RWPE2 (cell line): ENCODE data around the gene PMPCA.

ENCODE experiments used
- ATAC-seq: fragments of 200-7000 bp; cut with Tn5 transposase; 3 replicates; pipeline ENCODE4 v1.9.1; 2021; ENCODE audit warnings: low read depth
- DNase-seq: peaks from one replicate; pipeline ENCODE4 v3.0.0-alpha.2; 2020; ENCODE audit warnings: low spot score
- H3K27ac ChIP-seq: fragments of 450-650 bp; 2 replicates; pipeline ENCODE4 v1.5.1; 2017; ENCODE audit warnings: mild to moderate bottlenecking; ENCODE audit not compliant: poor library complexity, severe bottlenecking
- H3K27me3 ChIP-seq: fragments of 250-450 bp; sonication (Bioruptor Pico); 2 replicates; pipeline ENCODE4 v1.5.1; 2021; ENCODE audit warnings: mild to moderate bottlenecking, moderate library complexity; ENCODE audit not compliant: insufficient read depth, poor library complexity, severe bottlenecking
- H3K36me3 ChIP-seq: fragments of 250-450 bp; sonication (Bioruptor Pico); 2 replicates; pipeline ENCODE4 v1.5.1; 2020; ENCODE audit warnings: low read depth, mild to moderate bottlenecking, moderate library complexity
- H3K4me1 ChIP-seq: fragments of 250-450 bp; sonication (Bioruptor Pico); 2 replicates; pipeline ENCODE4 v1.5.1; 2021; ENCODE audit warnings: mild to moderate bottlenecking, moderate library complexity; ENCODE audit not compliant: insufficient read depth, poor library complexity, severe bottlenecking
- H3K4me3 ChIP-seq: fragments of 250-450 bp; sonication (Bioruptor Pico); 2 replicates; pipeline ENCODE4 v1.5.1; 2021; ENCODE audit warnings: mild to moderate bottlenecking, moderate library complexity; ENCODE audit not compliant: severe bottlenecking
- H3K9me3 ChIP-seq: fragments of 250-450 bp; sonication (Bioruptor Pico); 2 replicates; pipeline ENCODE4 v1.5.1; 2021; ENCODE audit warnings: mild to moderate bottlenecking, moderate library complexity; ENCODE audit not compliant: severe bottlenecking
- TF ChIP-seq, protein P1 (sequence below): fragments of 450-650 bp; IDR thresholded peaks from one replicate; pipeline ENCODE4 v1.5.1; 2017; ENCODE audit warnings: mild to moderate bottlenecking, moderate library complexity; ENCODE audit not compliant: poor library complexity, severe bottlenecking

The PMPCA gene

DNA sequence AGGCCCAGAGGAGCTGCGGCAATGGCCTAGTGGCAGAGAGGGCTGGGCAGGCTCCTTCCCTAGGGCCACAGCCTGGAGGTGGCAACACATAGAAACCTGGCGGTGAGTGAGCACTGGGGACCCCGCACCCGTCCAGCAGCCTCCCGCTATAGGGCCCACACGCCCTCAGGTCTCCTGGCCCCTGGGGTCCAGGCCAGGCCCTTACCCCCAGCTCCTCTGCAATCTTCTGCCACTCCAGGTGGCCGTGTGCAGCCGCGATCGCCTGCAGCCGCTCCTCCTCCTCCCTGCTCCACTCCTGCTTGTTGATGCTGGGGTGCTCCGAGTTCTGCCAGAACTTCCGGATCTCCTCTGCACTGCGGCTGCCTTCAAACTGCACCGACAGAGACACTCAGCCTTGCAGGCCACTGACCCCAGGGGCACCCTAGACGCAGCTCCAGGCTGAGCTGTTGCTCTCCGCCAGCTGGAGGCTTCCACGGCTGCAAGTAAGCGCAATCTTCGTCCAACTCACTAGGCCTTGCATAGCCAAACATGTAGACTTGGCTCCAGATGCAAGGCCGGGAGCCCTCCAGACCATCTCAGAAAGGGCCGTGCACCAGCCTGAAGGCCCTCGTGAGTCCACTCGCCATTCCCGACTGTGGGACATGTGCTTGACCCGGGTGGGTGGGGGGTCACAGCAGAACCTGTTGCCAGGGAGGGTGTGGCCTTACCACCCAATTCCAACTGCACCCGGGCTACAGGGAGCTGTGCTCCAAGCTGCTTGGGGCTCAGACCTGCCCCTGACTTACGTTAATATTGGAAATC, 18.5 kb upstream of the PMPCA start:
- peaks cover 92% of the 10 kb centered on the region for H3K36me3 ChIP-seq
- no peak overlapping the region for H3K27ac ChIP-seq
- no peaks in the 10 kb centered on the region for H3K9me3 ChIP-seq
- no peak for DNase-seq
- ATAC-seq, result no peak
- H3K4me1 ChIP-seq, result no peaks in the 10 kb centered on the region
- TF ChIP-seq, protein P1, sequence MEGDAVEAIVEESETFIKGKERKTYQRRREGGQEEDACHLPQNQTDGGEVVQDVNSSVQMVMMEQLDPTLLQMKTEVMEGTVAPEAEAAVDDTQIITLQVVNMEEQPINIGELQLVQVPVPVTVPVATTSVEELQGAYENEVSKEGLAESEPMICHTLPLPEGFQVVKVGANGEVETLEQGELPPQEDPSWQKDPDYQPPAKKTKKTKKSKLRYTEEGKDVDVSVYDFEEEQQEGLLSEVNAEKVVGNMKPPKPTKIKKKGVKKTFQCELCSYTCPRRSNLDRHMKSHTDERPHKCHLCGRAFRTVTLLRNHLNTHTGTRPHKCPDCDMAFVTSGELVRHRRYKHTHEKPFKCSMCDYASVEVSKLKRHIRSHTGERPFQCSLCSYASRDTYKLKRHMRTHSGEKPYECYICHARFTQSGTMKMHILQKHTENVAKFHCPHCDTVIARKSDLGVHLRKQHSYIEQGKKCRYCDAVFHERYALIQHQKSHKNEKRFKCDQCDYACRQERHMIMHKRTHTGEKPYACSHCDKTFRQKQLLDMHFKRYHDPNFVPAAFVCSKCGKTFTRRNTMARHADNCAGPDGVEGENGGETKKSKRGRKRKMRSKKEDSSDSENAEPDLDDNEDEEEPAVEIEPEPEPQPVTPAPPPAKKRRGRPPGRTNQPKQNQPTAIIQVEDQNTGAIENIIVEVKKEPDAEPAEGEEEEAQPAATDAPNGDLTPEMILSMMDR, result no peak
- H3K27me3 ChIP-seq, result no peaks in the 10 kb centered on the region
- no peak overlapping the region for H3K4me3 ChIP-seq

DNA sequence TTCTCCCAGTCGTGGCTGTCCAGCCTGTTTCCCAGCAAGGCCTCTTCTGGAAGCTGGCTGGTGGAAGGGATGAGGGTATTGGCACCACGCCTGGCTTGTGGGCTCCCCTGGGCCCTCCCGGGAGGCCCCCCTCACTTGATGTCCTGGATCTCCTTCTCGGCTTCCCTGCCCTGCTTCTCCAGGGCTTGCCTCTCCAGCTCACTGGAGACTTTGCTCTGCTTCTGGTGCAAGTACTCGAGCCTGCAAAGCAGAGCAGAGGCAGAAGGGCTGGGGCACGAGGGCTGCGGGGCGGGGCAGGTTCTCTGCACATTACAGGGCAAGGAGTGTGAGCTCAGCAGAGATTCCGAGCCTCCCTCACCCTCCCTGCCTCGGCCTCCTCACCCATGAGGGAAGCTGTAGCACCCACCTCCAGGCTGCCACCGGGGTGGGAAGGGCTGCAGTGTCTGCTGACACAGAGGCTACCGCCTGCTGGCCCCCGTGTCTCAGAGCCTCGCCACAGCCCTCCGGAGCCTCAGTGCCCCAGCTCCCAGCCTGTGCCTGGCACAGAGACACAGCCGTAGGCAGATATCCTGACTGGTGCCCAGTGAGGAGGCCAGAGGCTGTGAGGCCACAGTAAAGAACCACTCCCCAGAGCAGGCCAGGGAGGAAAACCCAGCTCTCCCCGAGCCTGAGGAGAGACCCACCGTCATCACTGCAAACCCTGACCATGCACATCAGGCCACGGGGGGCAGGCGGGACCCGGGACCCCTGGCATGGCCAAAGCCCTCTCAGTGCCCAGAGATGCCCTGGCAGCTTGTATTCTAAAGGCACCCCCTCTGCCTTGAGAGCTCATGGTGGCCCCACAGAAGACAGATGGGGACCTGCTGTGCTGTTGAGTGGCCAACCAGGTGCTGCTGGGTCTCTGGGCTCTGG, 17.7 kb upstream of the PMPCA start:
- no peak overlapping the region for H3K27ac ChIP-seq
- ATAC-seq, result no peak
- peaks cover 88% of the 10 kb centered on the region for H3K36me3 ChIP-seq
- TF ChIP-seq, protein P1, result no peak
- H3K4me3 ChIP-seq, result no peak overlapping the region
- H3K4me1 ChIP-seq, result no peaks in the 10 kb centered on the region
- H3K9me3 ChIP-seq, result no peaks in the 10 kb centered on the region
- no peak for DNase-seq
- H3K27me3 ChIP-seq, result no peaks in the 10 kb centered on the region

DNA sequence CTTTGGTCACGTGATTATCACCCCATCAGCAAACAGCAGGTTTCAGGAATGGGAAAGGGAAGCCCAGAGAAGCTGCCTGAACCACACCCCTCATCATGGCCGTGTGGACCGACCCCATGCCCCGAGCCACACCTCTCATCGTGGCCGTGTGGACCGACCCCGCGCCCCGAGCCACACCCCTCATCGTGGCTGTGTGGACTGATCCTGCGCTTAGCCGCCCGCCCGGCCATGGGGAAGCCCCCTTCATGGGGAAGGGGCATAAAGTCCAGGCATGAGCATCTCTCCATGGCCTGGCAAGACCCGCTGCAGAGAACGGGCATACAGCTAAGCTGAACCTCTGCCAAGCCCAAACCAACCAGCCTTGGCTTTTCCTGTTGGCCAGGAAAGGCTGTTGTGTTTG, 16.9 kb upstream of the PMPCA start:
- no peak overlapping the region for H3K4me3 ChIP-seq
- no peak for DNase-seq
- H3K4me1 ChIP-seq, result no peaks in the 10 kb centered on the region
- no peak overlapping the region for H3K27ac ChIP-seq
- H3K27me3 ChIP-seq, result no peaks in the 10 kb centered on the region
- ATAC-seq, result no peak
- H3K9me3 ChIP-seq, result no peaks in the 10 kb centered on the region
- peaks cover 88% of the 10 kb centered on the region for H3K36me3 ChIP-seq
- TF ChIP-seq, protein P1, result no peak

DNA sequence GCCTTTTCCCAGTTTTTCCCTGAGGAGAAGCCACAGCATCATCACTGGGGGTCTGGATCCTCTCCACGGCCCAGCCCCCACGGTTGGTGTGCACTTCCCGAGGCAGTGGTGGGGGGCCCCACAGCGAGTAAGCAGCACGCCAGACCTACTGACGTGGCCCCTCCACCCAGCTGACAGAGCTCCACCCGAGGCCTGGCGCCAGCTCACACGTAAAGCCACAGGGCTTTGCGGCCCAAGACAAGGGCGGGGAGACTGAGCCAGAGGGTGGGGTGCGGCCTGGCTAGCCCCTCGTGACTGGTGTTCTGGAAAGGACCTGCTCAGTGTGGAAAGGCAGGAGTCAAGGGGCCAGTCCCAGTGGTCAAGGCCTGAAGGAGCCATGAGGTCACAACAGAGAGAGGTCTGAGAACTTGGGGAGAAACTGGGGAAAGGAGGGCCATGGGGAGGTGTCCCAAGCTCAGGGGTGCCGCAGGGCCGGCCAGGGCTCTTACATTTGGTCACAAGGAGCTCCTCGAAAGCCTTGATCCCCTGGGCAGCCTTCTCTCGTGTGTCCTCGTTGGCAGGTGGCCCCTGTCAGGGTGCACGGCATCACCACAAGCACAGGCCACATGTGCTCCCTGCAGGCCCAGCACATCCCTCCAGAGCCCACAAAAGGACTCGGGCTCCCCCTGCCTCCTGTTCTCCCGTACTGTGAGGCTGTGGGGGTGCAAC, 16.0 kb upstream of the PMPCA start:
- peaks cover 83% of the 10 kb centered on the region for H3K36me3 ChIP-seq
- no peak overlapping the region for H3K4me3 ChIP-seq
- TF ChIP-seq, protein P1, result no peak
- no peaks in the 10 kb centered on the region for H3K4me1 ChIP-seq
- no peaks in the 10 kb centered on the region for H3K9me3 ChIP-seq
- DNase-seq (no peak), ATAC-seq (no peak)
- H3K27me3 ChIP-seq, result no peaks in the 10 kb centered on the region
- no peak overlapping the region for H3K27ac ChIP-seq
